Measurements from ENCODE around the gene GFAP. TPM values are rescaled to one million over a fixed set of nuclear protein-coding genes. Genes with fewer than 3 reads are reported as not detected.

The GFAP gene
- total and polyA plus RNA-seq, 7 donors, result 1.3 to 2.4 TPM; not detected in 5

DNA sequence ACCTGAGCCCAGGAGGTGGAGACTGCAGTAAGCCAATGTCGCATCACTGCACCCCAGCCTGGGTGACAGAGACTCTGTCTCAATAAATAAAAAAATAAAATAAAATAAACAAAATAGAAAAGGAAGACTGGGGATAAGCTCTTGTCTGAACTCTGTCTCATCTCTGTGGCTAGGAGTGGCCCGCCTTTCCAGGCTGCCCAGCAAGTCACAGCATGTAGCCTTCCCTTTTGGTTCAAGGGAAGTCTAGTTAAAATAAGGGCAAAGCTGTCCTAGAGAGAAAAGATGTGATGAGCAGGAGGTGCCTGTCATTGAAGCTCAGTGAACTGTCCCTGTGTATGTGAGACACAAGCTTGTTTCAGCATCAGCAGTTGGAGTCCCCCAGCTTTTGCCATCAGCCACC, 2.7 kb upstream of the GFAP start:
- Histone ChIP-seq H3K27ac (no peak overlapping the region), H3K4me3 (no peak overlapping the region), H3K4me1 (peaks cover 0 to 23% (median 20%) of the 10 kb centered on the region in 4 donors), H3K27me3 (no peaks in the 10 kb centered on the region), H3K9me3 (no peaks in the 10 kb centered on the region), H3K36me3 (no peaks in the 10 kb centered on the region)
- WGBS, 2 donors, result 93 to 97% methylated on average over 2 of the region's 2 CpGs
- intact Hi-C loops (cut with DNase I), result loop anchor here (10.0 kb wide), 1 partner anchor 277 kb away; no protein-coding TSS in a partner anchor
- TF ChIP-seq, protein P1, sequence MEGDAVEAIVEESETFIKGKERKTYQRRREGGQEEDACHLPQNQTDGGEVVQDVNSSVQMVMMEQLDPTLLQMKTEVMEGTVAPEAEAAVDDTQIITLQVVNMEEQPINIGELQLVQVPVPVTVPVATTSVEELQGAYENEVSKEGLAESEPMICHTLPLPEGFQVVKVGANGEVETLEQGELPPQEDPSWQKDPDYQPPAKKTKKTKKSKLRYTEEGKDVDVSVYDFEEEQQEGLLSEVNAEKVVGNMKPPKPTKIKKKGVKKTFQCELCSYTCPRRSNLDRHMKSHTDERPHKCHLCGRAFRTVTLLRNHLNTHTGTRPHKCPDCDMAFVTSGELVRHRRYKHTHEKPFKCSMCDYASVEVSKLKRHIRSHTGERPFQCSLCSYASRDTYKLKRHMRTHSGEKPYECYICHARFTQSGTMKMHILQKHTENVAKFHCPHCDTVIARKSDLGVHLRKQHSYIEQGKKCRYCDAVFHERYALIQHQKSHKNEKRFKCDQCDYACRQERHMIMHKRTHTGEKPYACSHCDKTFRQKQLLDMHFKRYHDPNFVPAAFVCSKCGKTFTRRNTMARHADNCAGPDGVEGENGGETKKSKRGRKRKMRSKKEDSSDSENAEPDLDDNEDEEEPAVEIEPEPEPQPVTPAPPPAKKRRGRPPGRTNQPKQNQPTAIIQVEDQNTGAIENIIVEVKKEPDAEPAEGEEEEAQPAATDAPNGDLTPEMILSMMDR (IDR thresholded peaks at IDR 0.05), result no peak
- TF ChIP-seq POLR2A (IDR thresholded peaks at IDR 0.05) (no peak), EP300 (IDR thresholded peaks at IDR 0.05) (no peak), POLR2AphosphoS5 (IDR thresholded peaks at IDR 0.05) (no peak)
- DNase-seq, result no peak

DNA sequence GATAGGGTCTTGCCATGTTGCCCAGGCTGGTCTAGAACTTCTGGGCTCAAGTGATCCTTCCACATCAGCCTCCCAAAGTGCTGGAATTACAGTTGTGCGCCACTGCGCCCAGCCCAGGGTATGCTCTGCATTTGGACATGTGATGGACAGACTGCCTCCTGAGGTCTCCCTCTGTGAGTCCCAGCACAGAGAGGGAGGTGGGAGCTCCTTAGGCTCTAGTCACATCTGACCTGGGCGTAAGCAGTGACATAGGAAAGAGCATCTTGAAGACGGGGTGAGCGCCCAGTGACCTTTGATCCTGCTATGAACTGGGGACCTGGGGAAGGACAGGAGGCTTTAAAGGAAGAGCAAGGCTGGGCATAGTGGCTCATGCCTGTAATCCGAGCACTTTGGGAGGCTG, 2.2 kb upstream of the GFAP start:
- Histone ChIP-seq H3K4me1 (peaks cover 0 to 23% (median 20%) of the 10 kb centered on the region in 4 donors), H3K27me3 (no peaks in the 10 kb centered on the region), H3K4me3 (no peak overlapping the region), H3K9me3 (no peaks in the 10 kb centered on the region), H3K27ac (peak overlapping the region in 3 of 4 donors; percentile 44 to 80 (median 73)), H3K36me3 (no peaks in the 10 kb centered on the region)
- 76 to 87% methylated on average over 6 of the region's 6 CpGs for WGBS, 2 donors
- TF ChIP-seq POLR2A (IDR thresholded peaks at IDR 0.05) (no peak), POLR2AphosphoS5 (IDR thresholded peaks at IDR 0.05) (no peak), EP300 (IDR thresholded peaks at IDR 0.05) (no peak)
- TF ChIP-seq, protein P1 (IDR thresholded peaks at IDR 0.05), result no peak
- DNase-seq, result peak; percentile 59
- intact Hi-C loops (cut with DNase I), result loop anchor here (10.0 kb wide), 1 partner anchor 277 kb away; no protein-coding TSS in a partner anchor

DNA sequence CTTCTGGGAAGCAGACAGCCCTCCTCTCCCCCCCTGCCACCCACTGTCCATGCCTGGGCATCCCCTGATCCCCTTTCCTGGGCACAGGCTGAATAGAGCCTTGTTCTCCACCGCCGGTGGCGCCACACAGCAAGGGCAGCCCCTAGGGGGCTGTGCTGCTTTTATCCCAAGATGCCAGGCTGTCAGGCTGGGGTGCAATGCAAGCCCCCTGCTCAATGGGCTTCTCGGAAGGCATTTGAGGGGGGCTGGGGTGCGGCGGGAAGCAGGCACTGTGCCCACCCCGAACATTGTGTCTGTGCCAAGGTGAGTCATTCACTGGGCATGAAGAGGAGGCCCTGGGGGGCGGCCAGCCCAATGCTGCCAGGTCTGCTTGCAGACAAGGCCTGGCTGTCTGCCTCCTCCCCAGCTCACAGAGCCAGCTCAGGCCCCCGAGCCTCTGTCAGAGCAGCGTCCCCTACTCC, 1.5 kb upstream of the GFAP start:
- H3K27me3 ChIP-seq, result peaks cover 0 to under 1% (median 0%) of the 10 kb centered on the region in 3 donors
- TF ChIP-seq, protein P1 (IDR thresholded peaks at IDR 0.05), result no peak
- TF ChIP-seq EP300 (IDR thresholded peaks at IDR 0.05) (no peak), POLR2A (IDR thresholded peaks at IDR 0.05) (no peak), POLR2AphosphoS5 (IDR thresholded peaks at IDR 0.05) (peak in 2 of 4 donors; percentile 33 to 55)
- H3K36me3 ChIP-seq, result no peaks in the 10 kb centered on the region
- H3K9me3 ChIP-seq, result no peaks in the 10 kb centered on the region
- peak overlapping the region; percentile 36 to 80 (median 58) for H3K27ac ChIP-seq
- H3K4me3 ChIP-seq, result no peak overlapping the region
- 81 to 88% methylated on average over 10 of the region's 10 CpGs for WGBS, 2 donors
- peak; percentile 89 for DNase-seq
- intact Hi-C loops (cut with DNase I), result loop anchor here (10.0 kb wide), 1 partner anchor 278 kb away; no protein-coding TSS in a partner anchor
- peaks cover 0 to 24% (median 20%) of the 10 kb centered on the region in 4 donors for H3K4me1 ChIP-seq

DNA sequence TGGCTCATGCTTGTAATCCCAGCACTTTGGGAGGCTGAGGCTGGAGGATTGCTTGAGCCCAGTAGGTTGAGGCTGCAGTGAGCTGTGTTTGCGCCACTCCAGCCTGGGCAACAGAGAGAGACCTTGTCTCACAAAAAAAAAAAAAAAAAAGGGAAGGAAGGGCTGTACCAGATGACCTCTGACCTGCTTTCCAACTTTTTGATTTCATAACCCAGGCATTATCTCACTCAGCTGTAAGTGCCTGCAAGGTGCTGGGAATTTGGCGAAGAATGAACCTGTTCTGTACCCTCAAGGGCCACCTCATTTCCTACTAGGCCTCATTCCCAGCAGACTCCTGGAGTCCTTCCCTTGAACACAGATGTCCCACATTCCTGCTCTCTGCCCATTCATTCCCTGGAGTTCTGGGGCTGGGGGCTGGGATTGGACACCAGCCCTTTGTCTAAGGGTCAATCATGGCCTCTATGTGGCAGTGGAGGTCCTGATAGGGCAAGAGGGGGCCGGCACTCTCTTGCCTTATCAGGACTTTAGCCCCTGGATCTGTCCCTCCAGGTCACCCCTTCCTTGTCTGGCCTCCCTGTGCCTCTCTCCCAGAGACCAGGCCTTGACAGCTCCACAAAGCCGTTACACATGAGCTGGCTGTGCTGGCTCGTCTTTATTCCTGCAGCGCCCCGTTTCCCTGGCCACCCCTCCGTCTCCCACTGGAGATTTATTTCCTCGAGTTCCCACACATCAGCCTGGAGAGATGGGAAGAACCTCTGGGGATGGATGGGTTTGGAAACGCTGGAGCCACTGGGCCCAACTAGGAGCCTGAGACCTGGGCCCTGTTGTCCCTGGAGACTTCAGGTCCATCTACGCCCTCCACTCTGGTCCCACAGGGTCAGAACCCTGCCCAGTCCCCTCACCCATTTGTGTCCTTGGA, 821 bp upstream of the GFAP start:
- DNase-seq, result no peak
- H3K4me3 ChIP-seq, result no peak overlapping the region
- intact Hi-C loops (cut with DNase I), result loop anchor here (10.0 kb wide), 1 partner anchor 279 kb away; no protein-coding TSS in a partner anchor
- no peak for TF ChIP-seq EP300 (IDR thresholded peaks at IDR 0.05)
- no peak for TF ChIP-seq POLR2AphosphoS5 (IDR thresholded peaks at IDR 0.05)
- no peaks in the 10 kb centered on the region for H3K9me3 ChIP-seq
- WGBS, 2 donors, result 86 to 90% methylated on average over 11 of the region's 11 CpGs
- peaks cover 0 to 3% (median 0%) of the 10 kb centered on the region in 3 donors for H3K27me3 ChIP-seq
- H3K4me1 ChIP-seq, result peaks cover 0 to 31% (median 27%) of the 10 kb centered on the region in 4 donors
- H3K27ac ChIP-seq, result peak overlapping the region; percentile 36 to 80 (median 58)
- no peaks in the 10 kb centered on the region for H3K36me3 ChIP-seq
